Activated effector memory CD4-positive, alpha-beta T cell treated with anti-CD3 and anti-CD28 coated beads, Interleukin-2, amount 50 U/mL, for 16 hours (primary cell): Measurements from ENCODE around the gene MAPK6.
"Not testable (repeated sequence)": the region's sequence is repeated elsewhere in the genome, so short reads cannot be mapped to it uniquely, and the experiment has no call there.

Experiments used
- DNase-seq: peaks from one replicate; pipeline ENCODE4 v3.0.0-alpha.2; 2020

Gene MAPK6

GRCh38 chr15:52050416-52050815, 31.4 kb downstream of the MAPK6 start:
- no peak for DNase-seq

DNA sequence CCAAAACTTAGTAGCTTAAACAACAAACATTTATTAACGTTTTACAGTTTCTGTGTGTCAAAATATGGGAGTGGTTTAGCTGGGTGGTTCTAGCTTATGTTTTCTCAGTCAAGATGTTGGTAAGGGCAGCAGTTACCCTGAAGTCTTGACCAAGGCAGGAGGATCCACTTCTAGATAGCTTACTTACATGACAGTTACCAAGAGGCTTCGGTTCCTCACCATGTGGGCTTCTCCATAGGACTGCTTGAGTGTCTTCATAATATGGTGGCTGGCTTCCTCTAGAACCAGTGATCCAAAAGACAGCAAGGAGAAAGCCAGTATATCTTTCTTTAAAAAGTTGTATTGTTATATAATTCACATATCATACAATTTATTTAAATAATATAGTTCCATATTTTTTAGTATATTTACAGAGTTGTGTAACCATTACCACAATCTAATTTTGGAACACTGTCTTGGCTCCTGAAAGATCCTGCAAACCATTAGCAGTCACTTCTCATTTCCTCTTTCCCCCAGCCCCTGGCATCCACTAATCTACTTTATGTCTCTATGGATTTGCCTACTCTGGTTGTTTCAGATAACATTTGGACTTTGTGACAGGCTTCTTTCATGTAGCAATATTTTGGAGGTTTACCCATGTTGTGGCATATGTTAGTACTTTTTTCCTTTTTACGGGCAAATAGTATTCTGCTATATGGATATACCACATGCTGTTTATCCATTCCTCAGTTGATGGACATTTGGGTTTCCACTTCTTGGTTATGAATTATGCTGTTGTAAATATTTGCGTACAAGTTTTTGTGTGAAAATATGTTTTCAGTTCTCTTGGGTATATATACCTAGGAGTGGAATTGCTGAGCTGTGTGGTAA, 33.3 kb downstream of the MAPK6 start:
- no peak for DNase-seq

- no peak for DNase-seq
Observed at GRCh38 chr15:52054381-52054780, 35.4 kb downstream of the MAPK6 start.

DNA sequence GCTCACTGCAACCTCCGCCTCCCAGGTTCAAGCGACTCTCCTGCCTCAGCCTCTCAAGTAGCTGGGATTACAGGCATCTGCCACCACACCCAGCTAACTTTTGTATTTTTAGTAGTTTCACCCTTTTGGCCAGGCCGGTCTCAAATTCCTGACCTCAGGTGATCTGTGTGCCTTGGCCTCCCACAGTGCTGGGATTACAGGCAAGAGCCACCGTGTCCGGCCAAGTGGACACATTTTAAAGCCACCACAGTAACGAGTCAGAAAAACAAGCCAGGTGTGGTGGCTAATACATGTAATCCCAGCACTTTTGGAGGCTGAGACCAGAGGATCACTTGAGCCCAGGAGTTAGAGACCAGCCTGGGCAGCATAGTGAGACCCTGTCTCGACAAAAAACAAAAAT, 35.8 kb downstream of the MAPK6 start:
- not testable (repeated sequence) for DNase-seq

DNA sequence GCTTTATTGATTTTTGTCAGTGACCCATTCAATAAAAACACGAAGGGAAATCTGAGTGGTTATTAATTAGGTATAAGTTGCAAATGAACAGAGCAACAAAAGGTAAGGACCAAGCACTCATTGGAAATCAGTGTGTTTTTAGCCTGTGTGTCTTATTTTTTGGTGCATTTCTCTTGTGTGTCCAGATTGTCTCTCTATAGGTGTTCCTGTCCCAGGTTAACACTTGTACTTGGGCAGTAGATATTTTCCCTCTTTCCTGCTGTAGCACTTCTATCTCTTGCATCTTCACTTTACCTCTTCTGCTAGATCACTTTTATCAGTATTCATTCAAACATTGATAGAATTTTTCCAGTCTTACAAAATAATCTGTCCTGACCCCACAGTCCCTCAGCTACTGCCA, 37.0 kb downstream of the MAPK6 start:
- no peak for DNase-seq

DNA sequence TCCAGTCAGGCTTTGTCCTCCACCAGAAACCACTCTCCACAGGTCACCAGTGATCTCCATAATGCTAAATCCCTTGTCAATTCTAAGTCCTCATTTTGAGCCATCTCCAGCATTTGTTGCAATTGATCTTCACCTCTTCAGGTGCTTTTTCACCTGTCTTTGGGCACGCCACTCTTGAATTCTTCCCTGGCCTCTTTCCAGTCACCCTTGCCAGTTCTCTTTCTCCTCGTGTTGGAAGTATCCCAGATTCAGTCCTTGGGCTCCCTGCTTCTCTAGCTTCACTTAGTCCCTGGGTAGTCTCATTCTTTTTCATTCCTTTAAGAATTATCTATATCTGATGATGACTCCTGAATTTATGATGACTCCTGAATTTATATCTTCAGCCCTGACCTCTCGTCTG, 37.5 kb downstream of the MAPK6 start:
- no peak for DNase-seq

- no peak for DNase-seq
Observed at GRCh38 chr15:52057996-52058395, 39.0 kb downstream of the MAPK6 start.

DNA sequence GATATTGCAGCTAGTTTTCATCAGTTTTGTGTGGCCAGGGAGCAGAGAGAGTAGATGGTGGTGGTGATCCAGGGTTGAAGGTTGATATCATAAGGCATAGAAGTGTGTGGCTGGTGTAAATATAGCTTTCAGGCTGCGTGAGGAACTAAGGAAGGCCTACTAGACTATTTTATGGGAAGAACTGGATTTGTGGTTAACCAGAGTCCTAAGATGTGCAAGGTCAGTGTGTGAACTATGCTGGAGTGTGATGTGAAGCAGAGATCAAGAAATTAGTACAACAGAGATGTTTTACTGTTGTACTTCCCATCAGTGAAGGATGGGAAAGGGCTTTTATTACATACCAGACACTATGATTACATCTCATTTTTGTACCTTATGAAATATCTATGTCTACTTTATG, 41.5 kb downstream of the MAPK6 start:
- DNase-seq = no peak

DNA sequence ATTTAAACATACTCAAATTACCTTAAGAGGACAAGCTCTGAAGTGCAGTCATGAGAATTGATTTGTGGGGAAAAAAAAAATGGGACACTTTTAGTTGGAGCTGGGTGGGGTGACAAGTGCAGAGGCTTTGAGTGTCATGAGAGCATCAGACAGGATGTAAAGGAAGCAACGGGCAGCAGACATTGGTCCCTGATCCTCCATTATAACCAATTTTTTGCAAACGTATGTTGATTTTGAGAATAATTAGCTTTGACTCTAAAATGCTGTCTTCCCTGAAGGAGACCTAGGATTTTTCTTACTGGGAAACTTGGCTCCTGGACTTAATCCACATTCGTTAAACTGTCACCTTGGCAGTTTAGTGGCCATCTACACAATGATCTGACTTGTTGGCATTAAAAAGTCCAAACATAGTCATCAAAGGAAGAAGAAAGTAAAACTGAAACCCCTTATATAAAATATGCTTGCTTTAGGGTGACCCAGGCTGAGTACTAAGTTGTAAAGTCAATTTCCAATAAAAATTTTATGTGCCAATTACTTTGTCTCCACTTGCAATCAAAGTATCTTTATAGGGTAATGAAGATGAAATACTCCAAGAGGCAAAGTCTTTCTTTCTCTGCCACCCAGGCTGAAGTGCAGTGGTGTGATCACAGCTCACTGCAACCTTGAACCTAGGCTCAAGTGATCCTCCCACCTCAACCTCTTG, 48.0 kb downstream of the MAPK6 start:
- no peak for DNase-seq

DNA sequence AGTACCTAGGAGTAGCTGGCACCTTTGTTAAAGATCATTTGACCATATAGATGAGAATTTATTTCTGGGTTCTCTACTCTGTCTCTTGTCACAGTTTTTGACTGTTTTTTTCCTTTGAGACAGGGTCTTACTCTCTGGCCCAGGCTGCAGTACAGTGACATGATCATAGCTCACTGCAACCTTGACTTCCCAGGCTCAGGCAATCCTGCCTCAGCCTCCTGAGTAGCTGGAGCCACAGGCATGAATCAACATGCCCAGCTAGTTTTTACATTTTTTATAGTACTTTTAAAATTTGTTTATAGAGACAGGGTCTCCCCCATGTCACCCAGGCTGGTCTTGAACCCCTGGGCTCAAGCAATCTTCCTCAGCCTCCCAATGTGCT, 48.5 kb downstream of the MAPK6 start:
- no peak for DNase-seq

DNA sequence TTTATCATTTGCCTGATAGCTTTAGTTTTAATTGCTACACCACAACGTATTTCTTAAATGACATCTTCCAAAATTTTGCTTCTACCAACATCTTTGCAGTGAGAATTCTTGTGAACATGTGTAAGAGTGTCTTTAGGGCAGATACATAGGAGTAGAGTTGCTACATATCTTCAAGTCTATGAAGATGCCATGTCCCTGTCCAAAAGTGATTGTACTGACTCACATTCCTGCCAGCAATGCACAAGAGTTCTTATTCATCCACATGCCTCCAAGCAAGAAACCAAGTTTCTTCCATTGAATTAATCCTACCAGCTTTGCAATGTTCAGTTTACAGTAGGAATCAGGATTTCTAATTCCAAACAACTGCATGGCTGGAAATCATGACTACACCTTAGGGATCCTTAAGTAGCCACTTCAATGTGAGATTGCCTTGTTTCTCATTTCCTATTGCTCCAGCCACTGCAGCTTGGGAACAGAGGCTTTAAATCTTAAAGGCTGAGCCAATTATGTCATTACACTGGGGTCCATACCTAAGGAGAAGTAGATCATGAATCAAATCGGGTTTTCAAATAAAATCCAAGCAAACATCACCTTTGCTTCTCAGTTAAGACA, 49.1 kb downstream of the MAPK6 start:
- DNase-seq = no peak

GRCh38 chr15:52069559-52069958, 50.5 kb downstream of the MAPK6 start:
- no peak for DNase-seq

- no peak for DNase-seq
Observed at GRCh38 chr15:52071570-52071969, 52.6 kb downstream of the MAPK6 start.

DNA sequence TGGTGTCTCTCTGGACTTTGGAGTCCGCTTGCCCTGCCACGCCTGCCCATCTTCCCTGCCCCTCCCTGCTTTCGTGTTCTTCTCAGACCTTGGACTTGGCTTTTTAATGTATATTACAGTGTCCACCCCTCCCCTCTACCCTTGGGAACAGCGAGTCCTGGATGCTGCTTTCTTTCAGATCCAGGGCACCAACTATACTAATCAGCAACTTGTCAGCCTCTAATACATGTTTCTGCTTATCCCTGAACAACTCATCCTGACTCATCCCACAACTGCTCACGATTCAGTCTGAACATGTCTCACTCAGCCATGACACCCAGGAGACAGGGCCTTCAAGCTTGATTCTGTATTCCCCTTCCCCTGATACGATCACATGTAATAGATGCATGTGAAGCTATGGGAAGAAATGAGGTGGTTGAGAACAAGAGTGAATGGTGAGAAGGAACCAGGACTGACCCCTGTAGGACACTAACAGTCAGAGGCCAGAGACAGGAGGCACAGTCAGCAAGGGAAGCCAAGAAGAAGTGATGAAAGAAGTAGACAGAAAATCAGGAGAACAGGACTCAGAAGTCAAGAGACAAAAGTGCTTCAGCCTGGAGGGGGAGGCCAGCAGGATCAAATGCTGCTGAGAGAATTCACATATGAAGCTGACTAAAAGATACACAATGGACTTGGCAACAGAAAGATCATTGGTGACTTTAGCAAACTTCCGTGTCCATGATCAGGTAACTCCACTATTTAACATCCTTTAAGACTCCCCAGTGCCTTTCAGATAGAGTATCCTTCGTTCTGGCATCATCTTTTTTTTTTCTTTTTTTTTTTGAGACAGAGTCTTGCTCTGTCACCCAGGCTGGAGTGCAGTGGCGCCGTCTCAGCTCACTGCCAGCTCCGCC, 58.1 kb downstream of the MAPK6 start:
- DNase-seq = no peak

DNA sequence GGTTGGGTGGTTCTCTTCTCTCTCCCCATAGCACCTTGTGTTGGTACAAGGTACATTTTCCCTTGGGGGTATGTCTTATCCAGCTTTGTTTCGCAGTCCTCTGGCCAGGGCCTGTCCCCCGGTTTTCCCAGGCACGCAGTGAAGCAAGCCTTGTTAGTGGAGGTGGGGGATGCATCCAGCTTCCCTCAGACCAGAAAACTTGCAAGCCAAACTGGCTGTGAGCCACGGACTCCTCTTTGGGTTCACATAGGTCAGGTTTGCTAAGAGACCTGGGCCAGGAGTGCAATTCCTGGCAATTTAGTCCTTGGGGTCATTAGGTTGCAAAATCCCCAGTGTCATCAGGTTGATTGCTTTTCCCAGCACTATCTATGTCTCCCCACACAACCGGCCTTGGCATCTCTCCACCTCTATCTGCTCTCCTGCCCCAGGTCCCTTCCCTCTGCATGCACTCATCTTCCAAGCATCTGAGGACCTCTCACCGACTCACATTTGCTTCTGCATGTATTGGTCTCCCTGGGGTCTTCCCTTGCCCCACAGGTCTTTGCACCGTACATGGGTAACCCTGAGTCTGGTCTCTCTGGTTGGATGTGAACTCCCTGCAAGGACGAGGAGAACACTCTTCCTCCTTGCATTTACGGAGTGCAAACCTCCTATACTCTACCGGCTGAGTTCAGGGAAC, 59.3 kb downstream of the MAPK6 start:
- DNase-seq = no peak

GRCh38 chr15:52078876-52079700, 60.1 kb downstream of the MAPK6 start:
- DNase-seq = peak; percentile 93

DNA sequence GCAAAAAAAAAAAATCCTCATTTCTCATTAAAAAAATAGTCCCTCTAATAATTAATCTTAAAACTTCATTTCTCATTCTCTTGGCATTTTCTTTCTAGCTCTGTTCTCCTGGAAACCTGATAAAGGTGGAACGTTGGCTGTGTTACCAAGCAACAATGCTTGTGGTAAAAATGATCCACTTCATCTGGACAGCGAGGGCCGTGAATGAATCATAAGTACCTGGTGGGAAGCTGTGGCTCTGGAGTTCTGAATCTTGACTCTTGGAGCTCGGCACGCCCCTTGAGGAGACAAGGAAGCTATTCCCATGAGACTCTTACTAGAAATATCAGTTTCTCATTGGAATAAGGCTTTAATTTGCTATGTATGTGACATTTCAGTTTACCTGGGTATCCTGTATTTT, 61.0 kb downstream of the MAPK6 start:
- no peak for DNase-seq

DNA sequence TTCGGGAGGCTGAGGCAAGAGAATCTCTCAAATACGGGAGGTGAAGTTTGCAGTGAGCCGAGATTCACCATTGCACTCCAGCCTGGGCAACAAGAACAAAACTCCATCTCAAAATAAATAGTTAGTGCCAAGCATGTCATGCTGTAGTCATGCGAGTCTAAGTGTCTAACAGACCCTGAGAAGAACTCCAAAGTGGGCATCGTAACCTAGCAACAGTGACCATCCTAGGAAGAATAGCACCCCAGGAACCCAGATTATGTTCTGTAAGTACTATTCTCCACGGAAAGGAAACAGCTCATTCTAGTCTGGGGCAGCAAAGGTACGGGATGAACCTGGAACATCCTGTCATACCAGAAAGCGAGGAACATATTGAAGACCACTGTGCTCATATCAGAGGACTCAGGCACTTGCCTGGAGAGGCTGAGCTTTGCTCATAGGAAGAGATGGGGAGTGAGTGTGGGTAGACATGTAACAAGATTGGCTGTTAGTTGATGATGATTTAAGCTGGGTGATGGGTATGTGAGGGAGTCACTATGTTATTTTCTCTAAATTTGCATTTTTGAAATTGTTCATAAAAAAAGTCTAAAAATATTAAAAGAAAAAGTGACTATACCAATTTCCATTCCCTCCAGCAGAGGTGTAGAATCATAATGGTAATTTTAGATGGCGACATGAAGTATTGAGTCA, 61.8 kb downstream of the MAPK6 start:
- no peak for DNase-seq

- DNase-seq = no peak
Observed at GRCh38 chr15:52082197-52083036, 63.4 kb downstream of the MAPK6 start.

- DNase-seq = not testable (repeated sequence)
Observed at GRCh38 chr15:52083037-52083359, 64.0 kb downstream of the MAPK6 start.
